SU-DHL-6 (cell line): ENCODE measurements around the gene FMR1NB.

Experiments used
- EZH2phosphoT487 ChIP-seq: fragments of 200-600 bp; sonication (generic), shearing (Covaris generic); conservative IDR thresholded peaks from 2 replicates; pipeline ENCODE4 v1.6.1; 2018; ENCODE audit warnings: mild to moderate bottlenecking, antibody characterized with exemption, low read length, moderate library complexity, mixed read lengths
- TF ChIP-seq, protein P1 (sequence below): fragments of 200-600 bp; sonication (generic); IDR thresholded peaks from one replicate; pipeline ENCODE4 v1.5.1; 2017; ENCODE audit warnings: antibody characterized with exemption, mild to moderate bottlenecking, low read length, moderate library complexity; ENCODE audit not compliant: insufficient read depth, poor library complexity, severe bottlenecking

DNA sequence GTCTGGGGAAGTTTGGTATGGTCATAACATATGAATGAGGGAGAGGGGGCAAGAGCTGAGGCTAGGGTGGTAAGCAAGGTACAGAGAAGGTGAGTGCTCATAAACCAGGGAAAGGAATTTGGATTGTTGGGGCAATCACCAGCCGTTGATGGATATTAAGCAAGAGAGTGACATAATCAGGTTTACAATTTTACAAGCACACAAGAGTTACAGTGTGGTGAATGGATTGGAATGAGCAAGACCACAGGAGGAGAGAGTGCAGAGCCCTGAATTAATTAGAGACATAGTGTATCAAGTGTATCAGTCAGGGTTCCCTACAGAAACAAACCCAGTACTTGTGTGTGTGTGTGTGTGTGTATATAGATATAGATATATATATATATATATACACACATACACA, 18.7 kb upstream of the FMR1NB start:
- TF ChIP-seq, protein P1, sequence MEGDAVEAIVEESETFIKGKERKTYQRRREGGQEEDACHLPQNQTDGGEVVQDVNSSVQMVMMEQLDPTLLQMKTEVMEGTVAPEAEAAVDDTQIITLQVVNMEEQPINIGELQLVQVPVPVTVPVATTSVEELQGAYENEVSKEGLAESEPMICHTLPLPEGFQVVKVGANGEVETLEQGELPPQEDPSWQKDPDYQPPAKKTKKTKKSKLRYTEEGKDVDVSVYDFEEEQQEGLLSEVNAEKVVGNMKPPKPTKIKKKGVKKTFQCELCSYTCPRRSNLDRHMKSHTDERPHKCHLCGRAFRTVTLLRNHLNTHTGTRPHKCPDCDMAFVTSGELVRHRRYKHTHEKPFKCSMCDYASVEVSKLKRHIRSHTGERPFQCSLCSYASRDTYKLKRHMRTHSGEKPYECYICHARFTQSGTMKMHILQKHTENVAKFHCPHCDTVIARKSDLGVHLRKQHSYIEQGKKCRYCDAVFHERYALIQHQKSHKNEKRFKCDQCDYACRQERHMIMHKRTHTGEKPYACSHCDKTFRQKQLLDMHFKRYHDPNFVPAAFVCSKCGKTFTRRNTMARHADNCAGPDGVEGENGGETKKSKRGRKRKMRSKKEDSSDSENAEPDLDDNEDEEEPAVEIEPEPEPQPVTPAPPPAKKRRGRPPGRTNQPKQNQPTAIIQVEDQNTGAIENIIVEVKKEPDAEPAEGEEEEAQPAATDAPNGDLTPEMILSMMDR: no peak
- no peak for TF ChIP-seq EZH2phosphoT487
